KOPT-K1 (cell line): ENCODE results near the gene HUNK.

Experiments
- H3K27ac ChIP-seq: fragments of 200-600 bp; sonication (generic); 2 replicates; pipeline ENCODE4 v1.5.1; 2016; ENCODE audit warnings: antibody characterized with exemption, mild to moderate bottlenecking, low read depth, low read length; ENCODE audit not compliant: poor library complexity, severe bottlenecking
- H3K36me3 ChIP-seq: fragments of 200-600 bp; sonication (generic); 2 replicates; pipeline ENCODE4 v1.5.1; 2017; ENCODE audit warnings: antibody characterized with exemption, mild to moderate bottlenecking, low read length, moderate library complexity; ENCODE audit not compliant: insufficient read depth
- H3K9me3 ChIP-seq: fragments of 200-600 bp; sonication (generic); 2 replicates; pipeline ENCODE4 v1.5.1; 2017; ENCODE audit warnings: antibody characterized with exemption, low read length, mild to moderate bottlenecking; ENCODE audit not compliant: insufficient read depth, poor library complexity, severe bottlenecking

Gene HUNK

GRCh38 chr21:31879241-31879650 lies 6.4 kb downstream of the HUNK start:
- Histone ChIP-seq H3K27ac (no peak overlapping the region), H3K9me3 (no peaks in the 10 kb centered on the region), H3K36me3 (no peaks in the 10 kb centered on the region)

DNA sequence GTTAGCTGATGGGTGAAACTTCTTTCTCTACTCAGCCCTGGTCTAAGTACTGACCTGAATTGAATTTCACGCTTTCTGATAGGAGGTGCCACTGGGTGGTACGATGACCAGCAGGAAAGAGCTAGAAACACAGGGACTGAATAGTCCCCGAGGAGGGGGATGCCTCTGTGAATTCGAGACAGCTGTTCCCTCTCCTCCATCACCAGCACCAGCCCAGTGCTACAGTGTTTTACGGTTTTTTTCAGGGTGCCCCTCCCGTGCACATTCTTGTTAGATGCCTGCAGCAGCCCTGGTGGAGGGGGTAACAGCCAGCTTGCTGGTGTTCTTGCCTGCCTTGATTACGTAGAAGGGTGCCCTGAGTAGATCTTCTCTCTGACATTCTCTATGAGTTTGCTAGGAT lies 7.1 kb downstream of the HUNK start:
- Histone ChIP-seq H3K27ac (no peak overlapping the region), H3K36me3 (no peaks in the 10 kb centered on the region), H3K9me3 (no peaks in the 10 kb centered on the region)

GRCh38 chr21:31880816-31881215 lies 8.0 kb downstream of the HUNK start:
- H3K36me3 ChIP-seq: no peaks in the 10 kb centered on the region
- H3K9me3 ChIP-seq: no peaks in the 10 kb centered on the region
- no peak overlapping the region for H3K27ac ChIP-seq

DNA sequence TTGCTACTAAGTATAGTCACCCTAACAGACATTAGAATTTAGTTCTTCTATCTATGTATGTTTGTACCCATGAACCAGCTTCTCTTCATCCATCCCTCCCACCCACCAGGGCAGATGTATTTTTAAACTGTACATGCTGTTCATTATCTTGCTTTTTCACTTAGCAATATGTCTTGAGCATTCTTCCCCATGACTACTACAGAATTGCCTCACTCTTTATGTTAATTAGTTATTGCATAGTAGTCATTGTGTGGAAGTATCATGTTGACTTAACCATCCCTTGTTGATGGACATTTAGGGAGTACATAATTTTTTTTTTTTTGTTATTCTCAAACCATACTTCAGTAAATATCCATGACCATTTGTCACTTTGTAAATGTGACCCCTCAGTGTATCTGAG lies 9.9 kb downstream of the HUNK start:
- no peak overlapping the region for H3K27ac ChIP-seq
- H3K9me3 ChIP-seq: no peaks in the 10 kb centered on the region
- H3K36me3 ChIP-seq: no peaks in the 10 kb centered on the region

DNA sequence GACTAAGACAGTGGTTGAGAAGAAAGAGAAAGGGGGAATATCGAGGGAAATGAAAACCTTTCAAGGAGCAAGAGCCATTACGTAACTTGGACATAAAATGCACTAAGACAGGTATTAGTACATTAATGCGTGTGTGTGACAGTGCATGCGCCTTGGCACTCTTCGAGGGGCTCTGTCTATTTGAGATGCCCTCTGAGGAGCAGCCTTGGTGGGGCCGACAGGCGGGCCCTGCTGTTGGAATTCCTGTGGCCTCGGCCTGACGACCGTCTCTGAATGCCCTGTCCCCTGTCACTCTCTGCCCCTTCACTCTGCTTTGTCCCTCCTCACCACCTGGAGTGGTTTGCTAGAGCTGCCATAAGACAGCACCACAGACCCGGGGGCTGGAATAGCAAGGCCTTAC lies 12.3 kb downstream of the HUNK start:
- Histone ChIP-seq H3K36me3 (no peaks in the 10 kb centered on the region), H3K9me3 (no peaks in the 10 kb centered on the region), H3K27ac (no peak overlapping the region)

DNA sequence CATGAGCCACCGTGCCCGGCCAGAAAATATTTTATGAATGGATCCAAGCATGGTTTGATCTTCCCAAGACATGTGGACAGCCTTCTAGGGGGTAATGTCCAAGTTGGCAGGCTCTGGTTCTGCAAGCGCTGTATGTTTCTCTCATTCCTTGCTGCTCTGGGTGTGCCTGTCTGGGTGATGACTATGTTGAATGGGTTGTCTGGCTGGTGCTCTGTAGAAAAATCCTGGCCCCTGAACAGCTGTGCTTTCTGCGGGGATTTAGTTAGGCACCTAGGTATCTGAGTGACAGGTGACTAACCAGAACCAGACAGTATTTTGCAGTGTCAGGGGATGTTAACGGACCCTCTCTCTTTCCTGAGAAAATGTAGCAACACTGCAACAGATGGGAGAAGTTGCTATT lies 14.1 kb downstream of the HUNK start:
- Histone ChIP-seq H3K27ac (no peak overlapping the region), H3K36me3 (no peaks in the 10 kb centered on the region), H3K9me3 (no peaks in the 10 kb centered on the region)

- H3K36me3 ChIP-seq: no peaks in the 10 kb centered on the region
- H3K9me3 ChIP-seq: no peaks in the 10 kb centered on the region
- no peak overlapping the region for H3K27ac ChIP-seq
These were observed 14.6 kb downstream of the HUNK start for GRCh38 chr21:31887391-31887841.

DNA sequence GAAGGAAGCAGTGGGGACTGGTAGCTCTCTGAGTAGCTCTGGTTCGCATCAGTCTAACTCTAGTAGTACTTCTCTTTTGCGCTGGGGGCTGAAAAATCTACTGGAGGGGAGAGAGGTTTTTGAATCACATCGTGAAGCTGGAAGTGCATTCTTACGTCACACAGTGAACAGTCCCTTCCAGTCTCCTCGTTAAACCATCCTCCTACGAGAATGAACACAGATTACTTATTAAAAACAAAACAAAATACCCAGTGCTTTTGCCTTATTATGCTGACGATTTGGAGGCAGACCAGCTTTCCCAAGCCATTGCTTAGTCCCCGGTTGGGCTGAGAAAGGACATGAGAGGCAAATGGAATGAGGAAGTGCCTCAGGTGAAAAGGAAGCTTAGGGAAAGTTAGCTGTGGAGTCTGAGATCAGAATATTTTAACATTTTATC lies 16.1 kb downstream of the HUNK start:
- Histone ChIP-seq H3K36me3 (no peaks in the 10 kb centered on the region), H3K9me3 (no peaks in the 10 kb centered on the region), H3K27ac (no peak overlapping the region)

GRCh38 chr21:31889460-31889859 lies 16.6 kb downstream of the HUNK start:
- H3K27ac ChIP-seq: no peak overlapping the region
- no peaks in the 10 kb centered on the region for H3K9me3 ChIP-seq
- no peaks in the 10 kb centered on the region for H3K36me3 ChIP-seq

DNA sequence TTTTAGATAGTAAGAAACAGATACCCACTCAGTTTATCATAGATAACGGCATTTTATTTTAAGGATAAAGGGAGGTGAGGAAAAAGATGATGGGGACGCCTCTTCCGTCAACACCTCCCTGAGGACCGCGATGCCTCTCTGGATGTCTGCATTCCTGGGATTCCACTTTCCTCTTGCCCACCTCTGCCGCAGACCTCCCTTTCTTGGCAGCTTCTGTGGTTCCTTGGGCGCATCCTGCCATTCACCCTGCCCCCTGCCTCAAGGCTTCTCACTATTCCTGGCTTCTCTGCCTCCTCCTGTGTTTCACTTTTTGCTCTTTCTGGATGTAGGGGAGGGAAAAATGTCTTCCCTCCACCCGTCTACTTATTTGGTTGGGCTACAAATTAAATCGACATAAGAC lies 19.9 kb downstream of the HUNK start:
- no peaks in the 10 kb centered on the region for H3K9me3 ChIP-seq
- no peaks in the 10 kb centered on the region for H3K36me3 ChIP-seq
- no peak overlapping the region for H3K27ac ChIP-seq

- no peaks in the 10 kb centered on the region for H3K36me3 ChIP-seq
- H3K27ac ChIP-seq: no peak overlapping the region
- no peaks in the 10 kb centered on the region for H3K9me3 ChIP-seq
These were observed 21.1 kb downstream of the HUNK start for GRCh38 chr21:31893851-31894415.

DNA sequence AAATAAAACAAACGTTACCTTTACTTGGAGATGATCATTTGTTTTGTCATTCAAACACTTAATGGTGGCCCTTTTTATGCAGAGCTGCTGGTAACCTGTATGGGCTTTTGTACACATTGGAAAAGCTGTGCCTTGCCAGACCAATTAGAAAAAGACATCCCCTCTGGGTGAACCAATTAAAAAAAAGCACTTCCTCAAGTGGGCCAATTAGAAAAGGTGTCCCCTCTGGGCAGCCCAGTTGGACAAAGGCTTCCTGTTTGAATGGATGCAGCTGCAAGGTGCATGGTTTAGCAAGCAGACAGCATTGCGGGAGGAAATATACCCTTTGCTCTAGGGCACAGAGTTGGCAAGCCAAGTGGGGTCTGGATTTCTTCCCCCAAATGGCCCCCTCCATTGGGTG lies 21.6 kb downstream of the HUNK start:
- Histone ChIP-seq H3K27ac (no peak overlapping the region), H3K9me3 (no peaks in the 10 kb centered on the region), H3K36me3 (no peaks in the 10 kb centered on the region)

DNA sequence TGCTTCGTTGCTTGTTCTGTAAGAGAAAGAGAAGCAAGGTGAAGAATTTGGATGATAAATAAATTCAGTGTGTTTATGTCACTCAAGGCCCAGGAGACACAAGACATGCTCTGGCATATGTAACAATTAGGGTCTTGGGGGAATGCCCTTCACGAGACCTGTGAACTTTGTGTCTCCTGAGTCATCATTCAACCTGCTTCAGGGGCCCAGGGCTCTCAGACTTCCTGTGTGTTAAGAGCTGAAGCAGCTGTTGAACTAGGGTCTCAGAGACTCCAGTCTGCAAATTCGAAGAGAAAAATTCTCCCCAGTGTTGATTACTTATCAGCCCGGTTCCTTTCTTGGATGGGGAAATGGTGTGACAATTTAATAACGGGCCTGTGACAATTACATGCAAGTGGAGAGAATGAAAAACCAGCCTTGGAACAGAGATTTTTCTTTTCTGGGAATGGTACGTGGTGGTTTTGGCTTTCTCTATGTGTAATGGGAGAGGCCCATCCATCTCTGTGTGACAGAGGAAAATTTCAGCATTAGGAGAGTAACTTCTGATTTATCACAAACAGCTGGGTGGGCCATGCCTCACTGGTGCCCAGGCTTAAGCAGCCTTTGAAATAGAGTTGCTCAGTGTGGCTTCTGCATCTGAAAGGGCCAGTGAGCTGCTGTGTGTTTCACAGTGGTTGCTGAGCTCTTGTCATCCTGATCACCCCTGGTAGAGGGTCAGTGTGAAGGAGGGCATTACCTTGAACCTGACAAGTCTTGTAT lies 22.4 kb downstream of the HUNK start:
- Histone ChIP-seq H3K36me3 (no peaks in the 10 kb centered on the region), H3K9me3 (no peaks in the 10 kb centered on the region), H3K27ac (no peak overlapping the region)

- Histone ChIP-seq H3K36me3 (no peaks in the 10 kb centered on the region), H3K27ac (no peak overlapping the region), H3K9me3 (no peaks in the 10 kb centered on the region)
These were observed 23.2 kb downstream of the HUNK start for GRCh38 chr21:31896019-31896418.

- no peaks in the 10 kb centered on the region for H3K36me3 ChIP-seq
- no peaks in the 10 kb centered on the region for H3K9me3 ChIP-seq
- H3K27ac ChIP-seq: no peak overlapping the region
These were observed 24.5 kb downstream of the HUNK start for GRCh38 chr21:31897311-31897710.
